ENCODE results near the gene RNF180.
"Not testable (repeated sequence)": the region's sequence is repeated elsewhere in the genome, so short reads cannot be mapped to it uniquely, and the experiment has no call there.

Gene RNF180

DNA sequence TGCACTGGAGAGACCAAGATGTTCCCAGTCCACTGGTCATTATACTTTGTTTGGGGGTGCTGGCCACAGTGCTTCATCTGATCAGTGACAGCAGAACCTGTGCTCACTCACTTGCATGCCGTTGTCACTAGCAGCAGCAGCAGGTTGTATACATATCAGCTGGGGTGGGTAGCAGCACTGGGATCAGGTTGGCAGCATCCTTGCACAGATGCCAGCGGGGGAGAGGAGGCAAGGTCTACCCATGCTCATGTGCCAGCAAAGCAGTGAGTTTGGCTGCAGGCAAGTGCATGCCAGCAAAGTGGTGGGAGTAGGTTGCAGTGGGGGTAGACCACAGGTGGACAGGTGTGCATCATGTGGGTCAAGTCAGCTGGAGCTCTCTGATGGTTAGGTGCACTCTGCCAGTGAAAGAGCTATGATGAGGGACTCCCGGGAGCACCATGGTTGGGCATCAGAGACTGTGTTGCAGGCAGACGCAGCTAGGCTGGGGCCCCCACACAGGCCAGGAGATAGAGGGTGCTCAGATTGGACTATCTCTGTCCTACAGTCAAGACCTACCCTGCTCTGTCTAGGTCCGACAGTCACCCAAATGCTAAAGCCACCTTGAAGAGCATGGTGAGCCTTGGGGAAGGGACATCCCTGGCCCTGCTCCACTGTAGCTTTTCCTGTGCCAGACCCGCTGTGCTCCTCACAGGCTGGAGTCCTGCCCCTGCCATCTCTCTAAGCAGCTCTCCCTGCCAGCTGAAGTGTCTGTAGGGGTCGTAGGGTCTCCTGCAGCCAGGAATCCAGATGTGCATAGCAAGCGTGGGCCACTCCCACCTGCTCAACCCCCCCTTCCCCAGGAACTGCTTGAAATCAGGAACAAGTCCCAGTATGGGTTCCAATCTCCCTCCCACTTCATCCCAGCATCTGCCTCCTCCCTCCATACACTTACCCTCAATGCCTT, 119.8 kb downstream of the RNF180 start:
- DNase-seq = no peak

GRCh38 chr5:64286381-64286780, 120.7 kb downstream of the RNF180 start:
- no peak for DNase-seq

DNA sequence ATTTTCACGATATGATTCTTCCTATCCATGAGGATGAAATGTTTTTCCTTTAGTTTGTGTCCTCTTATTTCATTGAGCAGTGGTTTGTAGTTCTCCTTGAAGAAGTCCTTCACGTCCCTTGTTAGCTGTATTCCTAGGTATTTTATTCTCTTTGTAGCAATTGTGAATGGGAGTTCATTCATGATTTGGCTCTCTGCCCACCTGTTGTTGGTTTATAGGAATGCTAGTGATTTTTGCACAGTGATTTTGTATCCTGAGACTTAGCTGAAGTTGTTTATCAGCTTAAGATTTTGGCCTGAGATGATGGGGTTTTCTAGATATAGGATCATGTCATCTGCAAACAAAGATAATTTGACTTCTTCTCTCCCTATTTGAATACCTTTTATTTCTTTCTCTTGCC, 122.9 kb downstream of the RNF180 start:
- not testable (repeated sequence) for DNase-seq

GRCh38 chr5:64292611-64293215, 127.1 kb downstream of the RNF180 start:
- no peak for DNase-seq

DNA sequence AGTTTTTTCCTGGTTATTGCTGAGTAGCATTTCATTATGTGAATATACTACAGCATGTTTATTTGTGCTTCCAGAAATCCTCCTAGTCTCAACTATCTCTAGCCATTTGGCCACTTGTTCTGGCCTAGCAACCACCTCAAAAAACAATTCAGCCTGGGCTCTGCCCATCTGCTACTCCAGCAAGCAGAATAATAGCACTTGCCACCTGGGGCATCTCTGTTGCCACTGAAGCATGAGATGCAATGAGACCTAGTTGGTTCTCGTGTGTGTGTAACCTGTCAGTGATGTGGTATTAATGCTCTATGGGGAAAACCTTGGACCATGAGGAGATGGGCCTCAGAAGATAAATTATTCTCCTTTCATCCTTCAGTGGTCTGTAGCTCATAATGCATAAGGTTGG, 129.5 kb downstream of the RNF180 start:
- no peak for DNase-seq

- DNase-seq = no peak
Measured at GRCh38 chr5:64298586-64298985, 132.9 kb downstream of the RNF180 start.

DNA sequence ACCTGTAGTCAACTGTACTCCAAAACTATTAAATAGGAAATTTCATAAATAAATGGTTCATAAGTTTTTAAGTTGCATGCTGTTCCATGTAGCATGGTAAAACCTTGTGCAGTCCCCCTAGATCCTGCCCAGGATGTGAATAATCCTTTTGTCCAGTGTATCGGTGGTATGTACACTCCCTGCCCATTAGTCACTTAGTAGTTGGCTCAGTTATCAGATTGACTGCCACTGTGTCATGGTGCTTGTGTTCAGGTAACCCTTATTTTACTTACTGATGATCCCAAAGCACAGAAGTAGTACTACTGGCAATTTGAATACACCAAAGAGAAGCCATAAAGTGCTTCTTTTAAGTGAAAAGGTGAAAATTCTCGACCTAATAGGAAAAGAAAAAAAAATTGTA, 134.2 kb downstream of the RNF180 start:
- no peak for DNase-seq

DNA sequence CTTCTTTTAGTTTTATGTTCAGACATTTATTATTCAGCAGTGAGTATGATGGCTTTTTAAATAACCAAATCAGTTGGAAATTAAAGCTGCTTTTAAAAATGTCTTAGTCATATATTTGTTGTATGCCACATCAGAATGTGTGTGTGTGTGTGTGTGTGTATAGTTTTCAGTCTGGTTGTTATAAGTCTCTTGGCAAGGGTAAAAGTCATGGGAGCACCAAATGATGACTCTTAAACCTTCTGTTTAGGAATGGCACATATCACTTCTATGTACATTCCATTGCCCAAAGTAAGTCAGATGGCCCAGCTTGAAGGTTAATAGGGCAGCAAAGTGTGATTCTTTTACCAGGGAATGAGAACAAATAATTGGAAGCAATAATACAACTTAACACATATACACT, 135.9 kb downstream of the RNF180 start:
- DNase-seq = no peak

DNA sequence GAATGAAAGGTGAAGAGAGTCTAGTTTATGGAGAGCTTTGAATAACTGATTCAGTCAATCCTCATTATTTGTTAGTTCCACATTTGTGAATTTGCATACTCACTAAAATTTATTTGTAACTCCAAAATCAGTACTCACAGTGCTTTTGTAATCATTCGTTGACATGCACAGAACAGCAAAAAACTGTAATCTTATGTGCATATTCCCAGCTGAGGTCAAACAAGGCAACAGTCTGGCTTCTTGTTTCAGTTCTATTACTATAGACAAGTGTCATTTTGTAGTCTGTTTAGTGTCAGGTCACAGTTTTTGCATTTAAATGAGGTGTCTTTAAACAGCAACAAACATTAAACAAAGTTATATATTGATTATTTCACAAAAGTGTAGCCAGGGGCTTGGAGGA, 142.5 kb downstream of the RNF180 start:
- no peak for DNase-seq

DNA sequence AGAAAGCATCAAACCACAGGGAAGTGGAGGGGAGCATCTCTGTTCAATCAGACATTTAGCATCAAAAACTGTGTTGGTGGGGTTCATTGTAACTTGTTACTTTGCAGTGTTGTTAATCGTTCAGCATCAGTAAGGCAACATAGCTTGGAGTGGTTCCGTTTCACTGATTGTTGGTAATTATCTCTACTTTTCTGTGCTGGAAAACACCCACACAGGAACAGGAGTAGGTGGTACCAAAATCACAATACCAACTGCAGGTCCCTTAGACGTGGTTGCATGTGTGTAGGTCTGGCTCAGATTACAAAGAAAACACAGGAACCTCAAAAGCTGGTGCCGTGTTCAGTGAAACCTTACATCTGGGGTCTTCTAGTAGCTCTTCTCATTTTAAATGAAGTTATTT, 146.8 kb downstream of the RNF180 start:
- DNase-seq = no peak

DNA sequence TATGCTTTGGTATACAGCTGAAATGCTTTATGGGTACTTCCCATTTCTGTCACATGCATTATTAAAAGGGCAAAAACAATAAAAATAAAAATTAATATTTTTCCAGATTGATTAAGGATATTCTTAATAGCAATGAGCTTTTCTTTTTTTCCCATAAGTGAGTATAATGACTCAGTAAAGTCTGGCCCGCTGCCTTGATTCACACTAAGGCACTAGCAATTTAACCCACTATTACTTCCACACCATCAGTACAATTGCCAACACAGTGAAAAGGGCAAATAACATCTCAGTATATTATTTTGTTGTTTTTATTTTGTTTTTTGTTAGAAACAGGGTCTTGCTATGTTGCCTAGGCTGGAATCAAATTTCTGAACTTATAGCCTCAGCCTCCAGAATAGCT, 150.1 kb downstream of the RNF180 start:
- no peak for DNase-seq

DNA sequence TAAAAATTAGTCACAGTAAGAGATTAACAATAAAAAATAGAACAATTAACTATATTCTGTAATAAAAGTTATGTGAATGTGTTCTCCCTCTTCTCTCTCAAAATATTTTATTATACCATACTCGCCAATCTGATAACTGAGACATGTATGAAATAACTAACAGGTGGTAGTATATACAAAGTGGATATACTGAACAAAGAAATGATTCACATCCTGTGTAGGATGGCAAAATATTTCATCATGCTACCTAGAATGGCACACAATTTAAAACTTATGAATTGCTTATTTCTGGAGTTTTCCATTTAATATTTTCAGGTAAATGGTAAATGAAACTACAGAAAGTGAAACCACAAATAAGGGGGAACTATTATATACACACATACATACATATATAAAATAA, 152.5 kb downstream of the RNF180 start:
- DNase-seq = no peak

GRCh38 chr5:64323591-64323990, 157.9 kb downstream of the RNF180 start:
- no peak for DNase-seq

DNA sequence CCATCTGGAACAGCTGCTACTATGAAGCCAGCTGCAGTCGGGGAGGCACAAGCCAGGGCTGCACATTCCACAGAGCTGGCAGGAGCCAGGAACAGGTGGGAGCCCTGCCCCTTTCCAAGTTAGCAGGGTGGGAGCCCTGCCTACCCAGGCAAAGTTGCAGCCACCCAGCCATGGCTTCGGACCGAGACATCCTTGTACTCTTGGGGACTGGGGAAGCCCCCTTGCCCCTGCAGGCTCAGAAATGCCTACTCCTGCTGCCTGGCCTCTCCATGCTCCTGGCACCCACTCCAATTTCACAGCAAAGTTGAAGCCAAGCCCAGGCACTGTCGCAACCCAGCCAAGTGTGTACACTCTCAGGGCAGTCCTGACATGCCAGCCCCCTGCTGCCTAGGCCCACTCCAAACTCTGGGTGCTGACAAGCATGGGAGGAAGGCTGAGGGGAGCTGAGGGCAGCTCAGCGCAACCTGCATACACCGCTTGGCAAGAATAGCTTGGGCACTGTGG, 165.1 kb downstream of the RNF180 start:
- DNase-seq = no peak

DNA sequence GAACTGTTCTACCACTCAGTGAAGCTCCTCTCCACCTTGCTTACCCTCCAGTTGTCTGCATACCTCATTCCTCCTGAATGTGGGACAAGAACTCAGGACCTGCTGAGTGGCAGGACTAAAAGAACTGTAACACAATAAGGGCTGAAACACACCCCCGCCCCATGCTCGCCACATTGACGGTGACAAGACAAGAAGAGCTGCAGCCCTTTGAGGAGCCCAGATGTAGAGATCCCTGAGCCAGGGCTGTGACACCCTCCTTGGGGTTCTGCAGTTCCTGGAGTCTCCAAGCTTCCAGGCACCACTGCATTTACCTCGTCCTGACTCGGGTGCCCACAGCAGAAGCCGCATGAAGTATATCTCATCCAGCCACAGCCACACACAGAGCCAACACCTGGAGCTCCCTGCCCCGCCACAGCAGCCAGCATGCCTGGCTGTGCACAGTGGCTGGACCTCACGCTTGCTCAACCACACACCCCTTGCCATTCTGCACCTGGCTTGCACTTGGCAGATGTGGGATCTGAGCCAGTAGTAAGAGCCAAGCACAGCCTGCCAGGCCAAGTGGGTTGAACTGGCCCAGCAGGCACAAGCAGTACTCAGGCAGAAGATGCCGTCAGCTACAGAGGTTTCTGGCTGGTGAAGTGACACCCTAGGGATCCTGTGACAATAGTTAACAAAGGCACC, 166.1 kb downstream of the RNF180 start:
- no peak for DNase-seq

DNA sequence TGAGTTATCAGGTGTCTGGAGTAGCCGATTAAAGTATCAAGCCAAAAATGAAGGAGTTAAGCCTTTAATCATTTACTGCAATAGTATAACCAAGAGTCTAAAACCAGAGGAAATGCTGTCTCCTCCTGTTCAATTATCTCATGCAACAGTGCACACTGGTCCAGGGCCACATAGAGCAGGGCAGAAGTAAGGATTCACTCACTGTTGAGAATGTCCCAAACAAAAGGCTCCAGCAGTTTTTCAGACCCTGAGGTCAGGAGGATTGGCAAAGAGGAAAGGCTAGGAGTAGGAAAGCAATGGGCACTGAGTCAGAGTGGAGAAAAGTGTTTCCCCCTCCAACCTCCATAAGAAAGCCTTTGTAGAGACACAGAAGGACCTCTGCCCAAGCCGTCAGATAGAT, 168.2 kb downstream of the RNF180 start:
- no peak for DNase-seq

DNA sequence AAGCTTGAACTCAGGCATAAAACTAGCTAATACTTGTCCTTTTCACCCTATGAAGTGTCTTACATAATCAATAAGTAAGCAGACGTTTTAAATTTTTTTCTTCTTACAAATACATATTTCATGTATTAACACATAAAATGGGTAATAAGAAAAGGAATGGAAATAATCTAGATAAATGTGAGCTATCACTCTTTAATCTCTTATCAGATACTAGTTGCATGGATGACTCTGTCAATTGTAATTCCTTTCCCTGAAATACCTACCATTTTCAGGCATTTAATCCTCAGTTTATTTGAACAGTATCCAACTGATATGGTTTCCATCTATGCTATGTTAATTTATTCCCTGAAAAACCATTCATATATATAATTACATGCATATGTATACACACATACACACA, 174.1 kb downstream of the RNF180 start:
- no peak for DNase-seq

GRCh38 chr5:64340293-64340692, 174.7 kb downstream of the RNF180 start:
- no peak for DNase-seq

- DNase-seq = no peak
Measured at GRCh38 chr5:64341340-64341739, 175.7 kb downstream of the RNF180 start.

- no peak for DNase-seq
Measured at GRCh38 chr5:64344501-64344900, 178.9 kb downstream of the RNF180 start.

DNA sequence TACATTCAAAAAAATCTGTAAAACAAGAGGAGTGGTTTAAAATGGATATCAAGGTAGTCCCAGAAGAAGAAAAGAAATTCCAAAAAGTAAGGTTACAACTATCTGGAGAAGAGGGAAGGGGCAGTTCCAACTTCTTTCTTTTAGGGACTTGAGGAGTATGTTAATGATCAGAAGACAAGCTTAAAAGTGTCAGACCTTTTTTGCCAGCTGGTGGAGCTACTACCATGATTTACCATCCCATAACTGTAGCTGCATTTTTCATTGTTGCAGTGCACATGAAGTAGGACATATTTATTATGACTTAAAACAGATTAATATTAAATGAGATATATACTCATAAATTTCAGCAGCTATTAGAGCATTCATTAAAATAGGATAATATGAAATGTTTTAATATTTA, 181.7 kb downstream of the RNF180 start:
- DNase-seq = no peak

- no peak for DNase-seq
Measured at GRCh38 chr5:64364426-64364825, 198.8 kb downstream of the RNF180 start.

DNA sequence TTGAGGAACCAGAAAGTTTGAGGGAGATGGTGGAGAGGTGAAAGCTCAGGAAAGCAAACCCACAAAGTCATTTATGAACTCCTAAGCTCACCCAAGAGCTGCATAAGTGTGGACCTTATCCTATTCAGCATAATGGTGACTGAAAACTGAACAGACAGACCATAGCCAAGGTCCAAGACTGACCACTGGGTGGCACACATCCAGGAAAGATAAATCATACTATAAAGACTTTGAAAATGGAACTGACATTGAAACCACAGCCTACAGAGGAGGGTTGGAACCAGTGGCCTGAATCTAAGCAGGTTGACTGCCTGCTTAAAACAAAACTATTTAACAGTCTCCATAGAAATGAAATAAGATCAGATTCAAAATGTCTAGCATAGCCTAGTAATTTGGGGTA, 219.1 kb downstream of the RNF180 start:
- no peak for DNase-seq

DNA sequence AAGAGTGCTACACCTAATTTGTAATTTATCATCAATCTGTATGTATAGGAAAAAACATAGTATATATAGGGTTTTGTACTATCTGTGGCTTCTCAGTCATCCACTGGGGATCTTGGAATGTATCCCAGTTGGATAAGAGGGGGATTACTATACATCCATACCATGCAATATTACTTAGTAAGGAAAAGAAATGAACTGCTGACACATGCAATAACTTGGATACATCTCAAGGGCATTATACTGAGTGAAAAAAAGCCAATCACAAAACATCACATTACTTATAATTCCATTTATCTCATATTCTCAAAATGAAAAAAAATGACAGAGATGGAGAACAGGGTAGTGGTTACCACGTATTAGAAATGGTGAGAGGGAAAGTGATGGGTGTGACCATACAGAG, 231.9 kb downstream of the RNF180 start:
- no peak for DNase-seq

Data from DMS79 treated with DMSO at 0.1 percent for 48 hours (cell line).